ENCODE measurements around the gene HS1BP3. TPM values are rescaled to one million over a fixed set of nuclear protein-coding genes. Genes with fewer than 3 reads are reported as not detected.

The HS1BP3 gene
- total and polyA plus RNA-seq, 2 of the 13 experiments (the other 11 are each of a cell fraction or from before 2014, with no cell fraction given) = 15.2 to 22.0 TPM

GRCh38 chr2:20684581-20685063 is 33.7 kb upstream of the HS1BP3 start (continued):
- TF ChIP-seq UBTF (CRISPR knock-in tag; IDR thresholded peaks at IDR 0.05) (no peak), KMT2A (CRISPR knock-in tag; IDR thresholded peaks at IDR 0.05) (no peak), ETV5 (CRISPR knock-in tag; IDR thresholded peaks at IDR 0.05; ENCODE audit: borderline replicate concordance) (peak; percentile 31; the same call in 1 of the 2 replicates), SMAD9 (CRISPR knock-in tag; IDR thresholded peaks at IDR 0.05) (no peak), IRF2 (CRISPR knock-in tag; IDR thresholded peaks at IDR 0.05) (peak; percentile 21; the same call in 1 of the 2 replicates), AHDC1 (CRISPR knock-in tag; IDR thresholded peaks at IDR 0.05; ENCODE audit: borderline replicate concordance) (peak; percentile 37; the same call in 1 of the 2 replicates), SNAPC5 (CRISPR knock-in tag; IDR thresholded peaks at IDR 0.05; ENCODE audit: borderline replicate concordance) (no peak), SIX1 (CRISPR knock-in tag; IDR thresholded peaks at IDR 0.05; ENCODE audit: borderline replicate concordance) (peak; percentile 86), HES4 (CRISPR knock-in tag; IDR thresholded peaks at IDR 0.05; ENCODE audit: borderline replicate concordance) (no peak), SAP130 (CRISPR knock-in tag; IDR thresholded peaks at IDR 0.05; ENCODE audit: low read depth) (peak; percentile 50; the same call in 1 of the 2 replicates), NCOA2 (CRISPR knock-in tag; IDR thresholded peaks at IDR 0.05) (peak; percentile 29), SUZ12 (IDR thresholded peaks at IDR 0.05; ENCODE audit: low read depth, low read length) (no peak), PITX1 (CRISPR knock-in tag; IDR thresholded peaks at IDR 0.05) (peak; percentile 90), HNF4G (IDR thresholded peaks at IDR 0.05; ENCODE audit: borderline replicate concordance, low read depth, low read length) (peak; percentile 78), HNF4G (CRISPR knock-in tag; IDR thresholded peaks at IDR 0.05; ENCODE audit: borderline replicate concordance, low read depth) (no peak; the same call in 1 of the 2 replicates), ZBTB26 (CRISPR knock-in tag; IDR thresholded peaks at IDR 0.05; ENCODE audit: borderline replicate concordance) (peak; percentile 78; the same call in 1 of the 2 replicates), ZBTB8A (CRISPR knock-in tag; IDR thresholded peaks at IDR 0.05; ENCODE audit: borderline replicate concordance, low read depth) (0 out of 2 replicates have a peak, but pooled peaks have one; percentile 18), IRF1 (CRISPR knock-in tag; IDR thresholded peaks at IDR 0.05; ENCODE audit: low read depth) (no peak), KDM3A (CRISPR knock-in tag; IDR thresholded peaks at IDR 0.05; ENCODE audit: low read depth) (no peak), ATF7 (IDR thresholded peaks at IDR 0.05) (no peak), ATF7 (CRISPR knock-in tag; IDR thresholded peaks at IDR 0.05) (0 out of 2 replicates have a peak, but pooled peaks have one; percentile 30)

Measured in HepG2 (cell line).